HG02571 (cell line): ENCODE results near the gene KCTD19.

Experiments used
- ATAC-seq: cut with Tn5 transposase; IDR thresholded peaks from one replicate; pipeline ENCODE4 v1.9.1; 2021; ENCODE audit warnings: mild to moderate bottlenecking, moderate library complexity; ENCODE audit not compliant: unreplicated experiment

Gene KCTD19

DNA sequence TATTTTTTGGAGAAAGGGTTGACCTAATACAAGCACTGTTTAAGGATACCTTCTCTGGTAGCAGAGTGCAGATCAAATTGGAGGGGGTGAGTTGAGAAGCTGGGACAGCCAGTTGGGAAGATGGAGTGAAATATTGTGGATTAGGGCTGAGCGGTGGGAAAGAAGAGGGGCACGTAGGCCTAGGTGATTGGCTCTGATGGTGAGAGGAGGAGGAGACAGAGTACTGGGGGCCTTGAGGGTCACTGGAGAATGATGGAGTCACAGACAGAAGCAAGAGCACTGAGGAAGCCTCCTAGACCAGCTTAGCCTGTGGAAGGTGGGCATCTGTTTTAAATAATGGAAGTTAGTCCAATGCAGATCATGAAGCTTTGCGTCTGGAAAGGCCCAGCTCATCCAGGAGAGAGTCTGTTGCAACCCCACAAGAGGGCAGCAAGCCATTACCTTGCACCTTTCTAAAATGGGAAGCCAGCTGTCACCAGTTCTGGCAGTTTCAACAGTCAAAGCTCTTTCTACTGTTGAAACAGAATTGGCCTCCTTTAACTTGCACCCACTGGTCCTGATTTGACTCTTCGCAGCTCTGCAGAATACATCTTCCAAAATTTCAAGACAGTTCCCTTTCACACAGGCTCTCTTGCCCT lies 66.0 kb downstream of the KCTD19 start:
- no peak for ATAC-seq

DNA sequence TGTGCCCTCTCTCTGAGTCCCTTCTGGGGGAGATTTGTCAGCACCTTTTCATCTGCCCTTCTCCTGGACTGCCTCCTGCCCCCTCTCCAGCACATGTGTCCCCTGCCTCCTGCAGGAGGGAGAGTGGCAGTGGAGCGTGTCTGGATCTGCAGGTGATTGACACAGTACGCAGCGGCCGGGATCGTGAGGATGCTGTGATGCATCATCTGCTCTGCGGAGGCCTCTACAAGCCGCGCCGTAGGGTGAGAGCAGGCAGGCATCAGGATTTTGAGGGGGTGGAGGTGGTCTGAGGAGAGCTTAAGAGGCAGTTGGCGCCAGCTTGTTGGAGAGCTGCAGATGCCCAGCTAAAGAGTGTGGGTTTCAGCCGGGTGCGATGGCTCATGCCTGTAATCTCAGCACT lies 66.8 kb downstream of the KCTD19 start:
- no peak for ATAC-seq

DNA sequence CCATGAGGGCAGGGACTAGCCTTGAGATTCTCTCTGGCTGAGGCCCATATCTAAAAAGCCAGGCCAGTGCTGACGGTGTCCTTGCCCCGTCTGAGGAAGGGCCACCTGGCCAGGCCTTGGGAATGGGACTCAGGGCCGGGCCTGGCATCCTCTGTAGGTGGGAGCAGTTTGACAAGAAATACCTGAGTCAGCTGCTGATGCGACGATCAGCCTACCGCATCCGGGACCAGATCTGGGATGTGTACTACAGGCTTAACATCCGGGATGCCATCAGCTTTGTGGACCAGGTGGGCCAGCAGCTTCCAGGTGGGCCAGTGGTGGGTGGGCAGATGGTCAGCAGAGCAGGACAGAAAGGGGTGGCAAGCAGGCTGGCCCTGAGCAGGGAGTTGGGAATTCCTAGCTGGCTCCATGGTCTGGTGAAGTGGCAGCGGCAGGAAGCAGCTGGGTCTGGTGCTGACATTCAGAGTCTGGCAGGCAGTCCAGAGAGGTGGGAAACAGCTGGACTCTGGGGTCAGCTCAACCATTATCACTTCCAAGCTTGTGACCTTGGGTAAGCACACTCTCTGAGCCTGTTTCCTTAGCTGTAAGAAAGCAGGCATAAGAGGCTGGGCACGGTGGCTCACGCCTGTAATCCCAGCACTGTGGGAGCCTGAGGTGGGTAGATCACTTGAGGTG lies 68.2 kb downstream of the KCTD19 start:
- no peak for ATAC-seq

DNA sequence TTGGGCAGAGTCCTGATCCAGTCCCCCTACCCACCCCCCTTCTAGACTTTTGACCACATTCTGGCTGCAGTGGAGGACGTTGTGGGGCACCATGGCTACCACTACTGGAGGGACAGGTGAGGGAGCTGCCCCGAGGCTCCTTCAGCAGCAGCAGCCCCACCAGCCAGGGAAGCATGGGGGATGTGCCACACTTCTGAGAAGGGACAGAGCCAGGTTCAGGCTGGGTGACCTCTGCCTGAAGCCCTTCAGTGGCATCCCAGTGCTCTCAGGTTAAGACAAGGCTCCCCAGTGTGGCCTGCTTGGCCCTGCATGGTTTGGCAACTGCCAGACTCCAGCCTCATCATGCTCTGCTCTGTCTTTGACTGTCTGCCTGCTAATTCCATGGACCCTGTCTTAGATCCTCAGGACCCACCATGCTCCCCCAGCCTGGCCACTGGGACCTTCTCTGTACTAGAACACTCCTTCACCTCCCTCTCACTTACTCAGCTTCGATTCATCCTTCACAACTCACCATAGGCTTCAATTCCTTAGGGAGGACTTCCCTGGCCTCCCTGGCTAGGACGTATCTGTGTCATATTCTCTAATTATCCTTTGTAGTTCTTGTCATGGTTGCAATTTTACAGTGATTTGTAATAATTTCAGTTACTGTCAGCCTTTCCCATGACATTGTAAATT lies 68.9 kb downstream of the KCTD19 start:
- no peak for ATAC-seq

- ATAC-seq = no peak
These were observed 69.8 kb downstream of the KCTD19 start for GRCh38 chr16:67256701-67257230.

GRCh38 chr16:67255553-67256221 lies 70.9 kb downstream of the KCTD19 start:
- ATAC-seq = no peak

DNA sequence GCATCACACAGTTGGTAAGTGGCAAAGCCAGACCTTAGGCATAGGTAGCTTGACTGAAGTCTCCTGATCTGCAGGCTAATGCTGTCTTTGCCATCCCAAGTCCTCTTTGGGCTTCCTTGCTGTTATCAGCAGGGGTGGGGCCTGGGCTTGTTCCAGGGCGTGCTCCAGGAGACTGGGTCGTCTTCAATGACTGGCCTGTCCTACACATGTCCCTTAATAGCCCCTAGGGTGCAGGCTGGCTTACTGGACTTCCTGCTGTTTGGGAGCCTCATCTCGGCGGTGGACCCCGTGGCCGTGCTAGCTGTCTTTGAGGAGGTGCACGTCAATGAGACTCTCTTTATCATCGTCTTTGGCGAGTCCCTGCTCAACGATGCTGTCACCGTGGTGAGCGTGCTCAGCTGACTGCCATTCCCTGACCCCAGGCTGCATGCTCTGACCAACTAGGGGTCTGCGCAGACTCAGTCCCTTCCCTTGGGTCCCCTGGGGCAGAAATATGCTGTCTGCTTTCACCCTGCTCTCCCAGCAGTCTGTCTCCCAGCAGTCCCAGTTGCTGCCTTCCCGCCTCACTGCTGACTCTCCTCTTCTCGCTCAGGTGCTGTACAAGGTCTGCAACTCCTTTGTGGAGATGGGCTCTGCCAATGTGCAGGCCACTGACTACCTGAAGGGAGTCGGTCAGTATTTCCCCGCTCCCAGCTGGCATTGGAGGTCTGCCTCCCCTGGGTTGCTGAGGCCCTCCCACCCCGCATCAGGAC lies 71.6 kb downstream of the KCTD19 start:
- ATAC-seq = no peak

GRCh38 chr16:67252609-67253497 lies 73.7 kb downstream of the KCTD19 start:
- no peak for ATAC-seq

- no peak for ATAC-seq
These were observed 76.6 kb downstream of the KCTD19 start for GRCh38 chr16:67250045-67250327.

DNA sequence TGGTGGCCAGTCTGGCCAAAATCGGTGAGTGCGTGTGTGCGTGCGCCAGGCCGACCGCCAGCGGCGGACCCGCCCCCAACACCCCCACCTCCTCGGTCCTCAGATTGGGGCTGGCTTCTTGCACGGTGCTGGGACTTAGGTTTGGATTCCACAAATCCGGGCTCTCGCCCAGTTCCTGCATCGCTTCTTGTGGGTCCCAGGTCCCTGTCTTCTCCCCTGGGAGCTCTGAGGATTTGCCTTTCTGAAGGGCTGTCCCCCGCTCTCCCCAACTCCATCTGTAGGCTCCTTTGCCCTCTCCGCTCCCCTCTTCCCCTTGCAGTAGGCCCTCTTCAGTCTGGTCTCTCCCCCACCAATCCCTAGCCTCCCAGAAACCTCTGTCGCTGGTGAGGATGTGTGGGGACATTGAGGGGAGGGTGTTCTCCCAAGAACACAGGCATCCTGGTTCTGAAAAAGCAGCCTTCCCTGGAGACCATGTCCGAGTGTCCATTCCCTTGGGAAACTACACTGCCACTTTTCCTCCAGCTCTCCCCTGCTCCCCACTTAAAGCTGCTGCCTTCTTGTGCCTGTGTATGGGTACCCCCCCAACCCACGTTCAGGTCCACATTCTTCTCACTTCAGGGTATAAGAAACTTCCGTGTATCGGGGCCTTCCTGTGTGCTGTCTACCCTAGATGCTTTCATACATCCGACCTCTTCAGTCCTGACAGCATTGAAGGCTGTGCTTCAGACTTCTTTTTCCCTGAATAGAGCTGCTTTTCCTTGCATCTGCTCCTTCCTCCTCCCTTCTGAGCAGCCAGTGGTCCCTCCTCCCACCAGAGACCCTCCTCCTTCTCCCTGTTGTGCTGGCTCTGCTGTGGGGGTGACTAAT lies 77.1 kb downstream of the KCTD19 start:
- ATAC-seq = no peak

- ATAC-seq = no peak
These were observed 78.0 kb downstream of the KCTD19 start, which contains the start of gene SLC9A5 for GRCh38 chr16:67248401-67249177. Gene SLC9A5, plus strand, starts transcription at chr16:67248979. Its CDS starts 36 bp downstream, at chr16:67249015.

GRCh38 chr16:67248073-67248400 lies 78.5 kb downstream of the KCTD19 start:
- no peak for ATAC-seq

DNA sequence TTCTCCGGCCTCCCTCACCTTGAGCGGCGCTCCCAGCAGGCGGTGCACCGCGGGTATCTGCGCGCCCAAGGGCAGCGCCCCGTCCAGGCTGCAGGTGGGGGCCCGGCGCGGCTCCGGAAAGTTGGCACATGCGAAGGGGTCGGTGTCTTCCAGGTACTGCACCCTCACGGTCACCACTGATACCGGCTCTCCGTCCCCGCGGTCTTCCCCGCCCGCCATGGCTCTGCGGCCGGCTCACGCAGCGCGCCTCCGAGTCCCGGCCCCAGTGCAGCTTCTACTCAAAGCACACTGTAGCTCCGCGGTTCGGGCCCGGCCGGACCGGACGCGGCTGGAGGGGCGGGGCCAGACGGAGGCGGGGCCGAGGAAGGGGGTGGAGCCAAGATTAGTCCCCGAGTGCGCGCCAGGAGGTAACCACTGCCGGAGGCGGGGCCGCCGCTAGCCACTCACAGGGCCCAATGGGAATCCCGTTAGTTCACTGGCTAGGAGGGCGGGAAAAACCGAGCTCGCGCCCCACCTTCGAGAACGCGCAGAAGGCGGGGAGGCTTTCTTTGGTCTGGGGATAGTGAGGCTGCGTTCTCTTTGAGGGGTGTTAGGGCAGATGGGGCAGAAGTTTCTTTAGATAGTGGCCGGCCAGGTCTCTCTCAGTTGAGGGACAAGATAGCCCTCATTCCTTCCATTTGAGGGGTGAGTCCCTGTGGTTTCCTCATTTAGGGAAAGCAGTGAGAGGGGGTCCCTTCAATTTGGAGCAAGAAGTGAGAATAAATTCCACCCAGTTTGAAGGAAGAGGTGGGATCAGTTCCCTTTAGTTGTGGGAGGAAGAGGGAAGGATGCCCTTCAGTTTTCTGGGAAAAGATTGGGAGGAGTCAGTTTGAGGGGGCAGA lies 79.1 kb downstream of the KCTD19 start, which contains the start of gene FHOD1:
FHOD1 (minus strand) TSS at position 290 of the 881 bp plus-strand sequence; CDS start at position 219, 71 bp downstream.
- ATAC-seq = peak; percentile 41

DNA sequence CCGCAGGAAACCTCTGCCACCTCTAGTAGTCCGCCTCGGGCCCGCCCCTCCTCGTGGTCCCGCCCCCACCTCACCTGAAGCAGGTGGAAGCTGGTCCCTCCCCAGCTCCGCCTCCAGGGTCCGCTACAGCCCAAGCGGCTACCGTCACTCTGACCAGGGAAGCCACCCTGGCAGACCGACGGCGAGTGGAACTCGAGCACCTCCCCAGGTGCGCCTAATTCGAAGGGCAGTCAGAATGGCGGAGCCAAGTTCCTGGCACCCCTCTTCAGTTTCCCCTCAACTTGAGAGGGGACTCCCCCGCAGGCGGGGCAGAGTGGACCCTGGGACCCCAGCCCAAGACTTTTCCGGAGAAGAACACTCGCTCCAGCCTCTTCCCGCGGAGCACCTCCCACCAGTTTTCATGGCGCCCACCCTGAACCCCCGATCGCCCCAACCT lies 79.8 kb downstream of the KCTD19 start:
- peak; percentile 18 for ATAC-seq

DNA sequence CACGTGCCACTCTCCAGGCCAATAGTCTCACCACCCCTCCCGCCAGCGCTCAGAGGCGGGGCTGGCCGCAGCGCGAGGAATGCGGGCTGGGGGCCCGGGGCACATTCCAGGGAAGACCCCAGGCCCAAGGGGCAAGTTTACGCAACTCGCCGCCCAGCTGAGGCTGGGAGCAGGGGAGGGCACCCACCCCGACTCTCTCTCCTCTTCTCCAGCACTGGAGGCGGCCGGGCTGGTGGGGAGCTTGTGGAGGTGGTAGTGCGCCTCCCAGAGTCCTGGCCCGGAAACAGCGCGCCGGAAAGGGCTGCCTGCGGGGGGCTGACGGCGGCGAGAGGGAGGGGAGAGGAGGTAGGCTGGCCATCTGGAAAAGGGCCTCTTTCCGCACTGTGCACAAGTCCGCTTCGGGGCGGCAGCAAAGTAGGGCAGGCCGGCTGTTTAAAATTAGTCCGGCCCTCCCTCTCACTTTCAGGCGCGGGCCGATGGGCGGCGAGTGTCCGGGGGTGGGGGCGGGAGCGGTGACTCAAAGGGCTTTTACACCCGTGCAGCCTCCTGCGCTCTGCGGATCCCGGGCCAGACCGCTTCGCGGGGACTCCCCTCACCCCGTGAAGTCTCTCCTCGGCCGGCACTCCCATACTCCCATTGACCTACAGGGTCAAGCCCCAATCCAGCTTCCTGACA lies 80.3 kb downstream of the KCTD19 start:
- ATAC-seq = peak; percentile 22

DNA sequence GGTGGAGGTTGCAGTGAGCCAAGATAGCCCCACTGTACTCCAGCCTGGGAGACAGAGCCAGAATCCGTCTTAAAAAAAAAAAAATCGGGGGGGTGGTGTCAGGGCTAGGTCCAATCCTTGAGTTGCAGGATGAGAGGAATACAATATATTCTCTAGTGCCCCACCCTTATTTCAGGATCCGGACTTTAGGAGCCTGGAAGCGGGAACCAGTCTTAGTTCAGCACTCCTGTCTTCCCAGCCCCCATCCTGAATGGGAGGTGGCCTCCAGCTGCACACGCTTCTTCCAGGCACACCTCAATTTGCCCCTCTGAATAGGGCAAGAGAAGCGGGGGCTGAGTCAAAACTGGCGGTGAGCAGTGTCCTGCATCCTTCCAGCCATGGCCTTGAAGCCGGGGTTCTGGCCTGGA lies 80.9 kb downstream of the KCTD19 start:
- ATAC-seq = no peak
